Common myeloid progenitor, CD34-positive (primary cell): ENCODE results near the gene GPNMB.
A peak's percentile ranks its signal among the peaks of the same experiment; 100 is the strongest.

ENCODE experiments used
- CTCF ChIA-PET: fragments of 350-600 bp; sonication (Branson Sonifier 250); formaldehyde crosslinking; loops from one replicate; lab custom pipeline; 2021; ENCODE audit warnings: antibody characterized with exemption; lab: Charles Lee
- POLR2A ChIA-PET: fragments of 350-600 bp; sonication (Branson Sonifier 250); formaldehyde crosslinking; loops from one replicate; lab custom pipeline; 2021; ENCODE audit warnings: antibody characterized with exemption; lab: Charles Lee
- DNase-seq, 3 donors: peaks; one replicate each; pipeline versions ENCODE4 v3.0.0 to v3.0.0-alpha.2; 2013
- H3K27ac ChIP-seq, 2 experiments: 1 replicate in 1 of 2; 2 replicates in 1 of 2; pipeline ENCODE4 v1.7.0; 2013; ENCODE audit warnings: inconsistent platforms in 2 of 2, low read length in 2 of 2, mild to moderate bottlenecking in 2 of 2, low read depth in 1 of 2, moderate library complexity in 1 of 2; ENCODE audit not compliant: severe bottlenecking in 2 of 2, insufficient read depth in 1 of 2, poor library complexity in 1 of 2
- H3K27me3 ChIP-seq, 5 experiments: replicated peaks in 2 of 5; 1 replicate in 3 of 5; 2 replicates in 2 of 5; pipeline versions ENCODE4 v1.6.1 to v1.7.0; 2013; ENCODE audit warnings: low read length in 4 of 5, mild to moderate bottlenecking in 2 of 5, moderate library complexity in 2 of 5, inconsistent platforms in 1 of 5; ENCODE audit not compliant: insufficient read depth in 5 of 5, control insufficient read depth in 4 of 5
- H3K36me3 ChIP-seq, 4 experiments: 1 replicate in 2 of 4; 2 replicates in 2 of 4; pipeline versions ENCODE4 v1.6.1 to v1.7.0; 2013; ENCODE audit warnings: low read length in 3 of 4, control low read depth in 1 of 4, mild to moderate bottlenecking in 1 of 4; ENCODE audit not compliant: control insufficient read depth in 4 of 4, insufficient read depth in 4 of 4
- H3K4me1 ChIP-seq, 4 experiments: 1 replicate in 3 of 4; 2 replicates in 1 of 4; pipeline versions ENCODE4 v1.6.1 to v1.7.1; 2013; ENCODE audit warnings: low read length in 3 of 4, mild to moderate bottlenecking in 3 of 4, control low read depth in 1 of 4, inconsistent platforms in 1 of 4, moderate library complexity in 1 of 4; ENCODE audit not compliant: control insufficient read depth in 4 of 4, insufficient read depth in 4 of 4; ENCODE audit errors: control extremely low read depth in 1 of 4
- H3K4me3 ChIP-seq, 7 experiments: 1 replicate in 4 of 7; 2 replicates in 3 of 7; pipeline versions ENCODE4 v1.5.1 to v1.7.0; 2013; ENCODE audit warnings: mild to moderate bottlenecking in 7 of 7, low read length in 6 of 7, moderate library complexity in 6 of 7, inconsistent platforms in 2 of 7, low read depth in 2 of 7, control low read depth in 1 of 7; ENCODE audit not compliant: insufficient read depth in 4 of 7, control insufficient read depth in 1 of 7; ENCODE audit errors: extremely low read depth in 1 of 7
- H3K9me3 ChIP-seq, 5 experiments: 1 replicate in 4 of 5; 2 replicates in 1 of 5; pipeline versions ENCODE4 v1.6.1 to v1.7.1; 2013; ENCODE audit warnings: low read length in 4 of 5, mild to moderate bottlenecking in 2 of 5, inconsistent platforms in 1 of 5, low read depth in 1 of 5, moderate library complexity in 1 of 5; ENCODE audit not compliant: control insufficient read depth in 4 of 5, insufficient read depth in 2 of 5; ENCODE audit errors: control extremely low read depth in 1 of 5
- WGBS: methylation state at CpG from one replicate; pipeline ENCODE4 v1.1.5; 2013; ENCODE audit not compliant: insufficient coverage; 5-methylcytosine and 5-hydroxymethylcytosine counted together

GPNMB gene

GRCh38 chr7:23247603-23248335, 1.2 kb downstream of the GPNMB start:
- POLR2A ChIA-PET, result no interaction called here
- CTCF ChIA-PET, result interaction anchor here (0.6 to 1.5 kb wide), 8 partner anchors 8 to 193 kb away, joined by 3 to 4 read pairs (median 3); no protein-coding TSS in a partner anchor
- Histone ChIP-seq H3K9me3 (peaks cover 0 to 7% (median 0%) of the 10 kb centered on the region in 5 experiments), H3K27me3 (peaks cover 3 to 29% (median 12%) of the 10 kb centered on the region in 5 experiments), H3K4me1 (peaks cover 5 to 16% (median 12%) of the 10 kb centered on the region in 4 experiments), H3K4me3 (peak overlapping the region; percentile 13 to 74 (median 60)), H3K27ac (no peak overlapping the region), H3K36me3 (no peaks in the 10 kb centered on the region)
- 6% methylated on average over 44 of the region's 53 CpGs for WGBS
- peak; percentile 22 to 67 (median 57) for DNase-seq

- no peak for DNase-seq
- no peak overlapping the region for H3K4me3 ChIP-seq
- peaks cover 5 to 16% (median 12%) of the 10 kb centered on the region in 4 experiments for H3K4me1 ChIP-seq
- H3K9me3 ChIP-seq, result peaks cover 0 to 7% (median 0%) of the 10 kb centered on the region in 5 experiments
- H3K27ac ChIP-seq, result no peak overlapping the region
- peaks cover 3 to 27% (median 12%) of the 10 kb centered on the region in 5 experiments for H3K27me3 ChIP-seq
- POLR2A ChIA-PET, result no interaction called here
- H3K36me3 ChIP-seq, result no peaks in the 10 kb centered on the region
- CTCF ChIA-PET, result no interaction called here
These were observed 2.9 kb downstream of the GPNMB start for GRCh38 chr7:23249486-23249885.

GRCh38 chr7:23254051-23254681, 7.6 kb downstream of the GPNMB start:
- Histone ChIP-seq H3K36me3 (no peaks in the 10 kb centered on the region), H3K4me1 (no peaks in the 10 kb centered on the region), H3K4me3 (no peak overlapping the region), H3K27me3 (peaks cover 0 to 3% (median 2%) of the 10 kb centered on the region in 5 experiments), H3K9me3 (peaks cover 0 to 7% (median 0%) of the 10 kb centered on the region in 5 experiments), H3K27ac (no peak overlapping the region)
- DNase-seq, result no peak
- POLR2A ChIA-PET, result no interaction called here
- CTCF ChIA-PET, result interaction anchor here (0.6 to 3.4 kb wide), 2 partner anchors 15 to 19 kb away, joined by 4 to 11 read pairs; no protein-coding TSS in a partner anchor
- WGBS, result 94% methylated on average over 5 of the region's 7 CpGs

- H3K4me1 ChIP-seq, result no peaks in the 10 kb centered on the region
- 100% methylated on average over 6 of the region's 7 CpGs for WGBS
- peaks cover 0 to 2% (median 0%) of the 10 kb centered on the region in 5 experiments for H3K9me3 ChIP-seq
- POLR2A ChIA-PET, result no interaction called here
- CTCF ChIA-PET, result interaction anchor here (2.0 to 3.4 kb wide), 2 partner anchors 10 to 17 kb away, joined by 4 to 11 read pairs; partner anchors contain the start of gene GPNMB
- no peak overlapping the region for H3K4me3 ChIP-seq
- H3K27me3 ChIP-seq, result peaks cover 0 to 3% (median 2%) of the 10 kb centered on the region in 5 experiments
- no peaks in the 10 kb centered on the region for H3K36me3 ChIP-seq
- no peak overlapping the region for H3K27ac ChIP-seq
- no peak for DNase-seq
These were observed 10.2 kb downstream of the GPNMB start for GRCh38 chr7:23256731-23257130.

GRCh38 chr7:23260371-23260770, 13.8 kb downstream of the GPNMB start:
- Histone ChIP-seq H3K4me3 (no peak overlapping the region), H3K36me3 (no peaks in the 10 kb centered on the region), H3K27me3 (peaks cover 0 to 2% (median 0%) of the 10 kb centered on the region in 5 experiments), H3K9me3 (no peaks in the 10 kb centered on the region), H3K27ac (no peak overlapping the region), H3K4me1 (no peaks in the 10 kb centered on the region)
- DNase-seq, result no peak
- ChIA-PET POLR2A (no interaction called here), CTCF (interaction anchor here (0.7 to 6.7 kb wide), 7 partner anchors 9 to 203 kb away, joined by 3 to 72 read pairs (median 4); no protein-coding TSS in a partner anchor)
- WGBS, result 92% methylated on average over 4 of the region's 10 CpGs

- peak; percentile 70 to 80 (median 79) for DNase-seq
- WGBS, result no CpG with 5 or more reads among the region's 7 CpGs
- CTCF ChIA-PET, result interaction anchor here (0.6 to 6.7 kb wide), 8 partner anchors 12 to 211 kb away, joined by 3 to 72 read pairs (median 4); partner anchors contain the start of gene GPNMB
- Histone ChIP-seq H3K27ac (no peak overlapping the region), H3K4me3 (no peak overlapping the region), H3K4me1 (no peaks in the 10 kb centered on the region), H3K27me3 (peaks cover 0 to 2% (median 0%) of the 10 kb centered on the region in 5 experiments), H3K36me3 (no peaks in the 10 kb centered on the region), H3K9me3 (no peaks in the 10 kb centered on the region)
- POLR2A ChIA-PET, result no interaction called here
These were observed 15.4 kb downstream of the GPNMB start for GRCh38 chr7:23261843-23262452.
